SK-N-DZ (cell line): ENCODE data around the gene ELAVL4. TPM values are rescaled to one million over a fixed set of nuclear protein-coding genes. Genes with fewer than 3 reads are reported as not detected.

Experiments used
- DNase-seq: peaks from one replicate; pipeline ENCODE4 v3.0.0-alpha.2; 2015; ENCODE audit warnings: low spot score
- polyA plus RNA-seq, 2 experiments: library from polyadenylated mRNA; depleted of rRNA; stranded (reverse); fragments of >200 nt; gene quantifications; 2 replicates each; pipeline ENCODE4 v1.2.3, GENCODE V29; 2014

ELAVL4 gene
- polyA plus RNA-seq (2014; cell fraction: cytosol; rRNA removed): 263 and 313 TPM in 2 replicates
- polyA plus RNA-seq (2014; cell fraction: nucleus; rRNA removed): 181 and 182 TPM in 2 replicates

- DNase-seq: peak; percentile 98
These were observed at the start of gene ELAVL4 for GRCh38 chr1:50108497-50109059. ELAVL4 (plus strand) TSS chr1:50108920; CDS start chr1:50109190, 270 bp downstream.

GRCh38 chr1:50060279-50060678, 48.4 kb upstream of the ELAVL4 start:
- DNase-seq: no peak

GRCh38 chr1:50066806-50067205, 41.9 kb upstream of the ELAVL4 start:
- no peak for DNase-seq

- no peak for DNase-seq
These were observed 33.8 kb upstream of the ELAVL4 start for GRCh38 chr1:50074931-50075330.

- DNase-seq: no peak
These were observed 31.4 kb upstream of the ELAVL4 start for GRCh38 chr1:50077273-50077672.

- peak; percentile 76 for DNase-seq
These were observed 27.7 kb upstream of the ELAVL4 start for GRCh38 chr1:50080904-50081586.

GRCh38 chr1:50084389-50084788, 24.3 kb upstream of the ELAVL4 start:
- no peak for DNase-seq

GRCh38 chr1:50091068-50091467, 17.7 kb upstream of the ELAVL4 start:
- DNase-seq: no peak

- DNase-seq: no peak
These were observed 13.0 kb upstream of the ELAVL4 start for GRCh38 chr1:50095716-50096115.

GRCh38 chr1:50097021-50097679, 11.6 kb upstream of the ELAVL4 start:
- no peak for DNase-seq

- no peak for DNase-seq
These were observed 10.9 kb upstream of the ELAVL4 start for GRCh38 chr1:50097791-50098190.

- DNase-seq: no peak
These were observed 10.1 kb upstream of the ELAVL4 start for GRCh38 chr1:50098591-50099021.

- DNase-seq: no peak
These were observed 9.1 kb upstream of the ELAVL4 start for GRCh38 chr1:50099654-50100053.

GRCh38 chr1:50103615-50104081, 5.1 kb upstream of the ELAVL4 start:
- peak; percentile 99 for DNase-seq

GRCh38 chr1:50105433-50105832, 3.3 kb upstream of the ELAVL4 start:
- DNase-seq: peak; percentile 80

GRCh38 chr1:50106095-50106761, 2.5 kb upstream of the ELAVL4 start:
- DNase-seq: peak; percentile 79

- no peak for DNase-seq
These were observed 396 bp downstream of the ELAVL4 start for GRCh38 chr1:50109116-50109515.

- peak; percentile 68 for DNase-seq
These were observed 941 bp downstream of the ELAVL4 start for GRCh38 chr1:50109647-50110075.

GRCh38 chr1:50110151-50110550, 1.4 kb downstream of the ELAVL4 start:
- peak; percentile 50 for DNase-seq

GRCh38 chr1:50110656-50111055, 1.9 kb downstream of the ELAVL4 start:
- DNase-seq: peak; percentile 74

- no peak for DNase-seq
These were observed 2.8 kb downstream of the ELAVL4 start for GRCh38 chr1:50111503-50111902.

GRCh38 chr1:50112193-50112592, 3.5 kb downstream of the ELAVL4 start:
- no peak for DNase-seq
